Measurements from ENCODE around the gene FAM3B. TPM values are rescaled to one million over a fixed set of nuclear protein-coding genes. Genes with fewer than 3 reads are reported as not detected.
"Not testable (repeated sequence)": the region's sequence is repeated elsewhere in the genome, so short reads cannot be mapped to it uniquely, and the experiment has no call there.

FAM3B gene
- total RNA-seq, 2 experiments from 2014 or later, result not detected

DNA sequence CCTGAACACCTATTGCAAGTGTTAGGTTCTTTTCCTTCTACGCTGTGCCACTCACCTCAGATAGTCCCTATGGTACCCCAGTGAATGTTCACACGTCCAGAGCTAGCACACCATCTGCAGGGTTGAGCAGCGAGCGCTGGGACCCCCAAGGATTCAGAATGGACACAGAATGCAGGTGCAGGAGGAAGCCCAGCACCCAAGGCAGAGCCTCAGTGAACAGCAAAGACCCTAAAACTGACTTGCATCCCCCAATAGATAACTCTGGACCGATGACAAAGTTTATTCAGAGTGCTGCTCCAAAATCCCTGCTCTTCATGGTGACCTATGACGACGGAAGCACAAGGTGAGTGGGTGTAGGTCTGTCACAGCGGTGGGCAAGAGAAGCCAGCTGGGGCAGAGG lies 30.2 kb downstream of the FAM3B start:
- CTCF ChIA-PET, result no interaction called here
- POLR2A ChIA-PET, result no interaction called here

DNA sequence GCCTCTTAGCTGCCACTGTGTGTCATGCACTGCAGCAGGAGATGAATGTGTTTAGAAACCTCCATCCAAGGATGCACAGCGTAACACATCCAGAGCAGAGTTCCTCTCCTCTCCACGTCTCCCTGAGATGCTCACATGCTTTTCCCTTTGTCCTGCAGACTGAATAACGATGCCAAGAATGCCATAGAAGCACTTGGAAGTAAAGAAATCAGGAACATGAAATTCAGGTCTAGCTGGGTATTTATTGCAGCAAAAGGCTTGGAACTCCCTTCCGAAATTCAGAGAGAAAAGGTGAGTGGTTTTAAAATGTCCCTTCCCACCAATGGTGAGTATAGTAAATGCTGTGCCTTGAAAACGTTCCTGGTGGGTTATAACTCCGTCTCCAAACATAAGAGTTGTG lies 31.8 kb downstream of the FAM3B start:
- ChIA-PET CTCF (no interaction called here), POLR2A (no interaction called here)

GRCh38 chr21:41349126-41349525 lies 32.5 kb downstream of the FAM3B start:
- POLR2A ChIA-PET, result no interaction called here

GRCh38 chr21:41349619-41350390 lies 33.2 kb downstream of the FAM3B start:
- ChIA-PET CTCF (no interaction called here), POLR2A (no interaction called here)

More at GRCh38 chr21:41349126-41349525, 32.5 kb downstream of the FAM3B start:
- CTCF ChIA-PET, result no interaction called here

GRCh38 chr21:41350436-41351155 lies 34.0 kb downstream of the FAM3B start:
- CTCF ChIA-PET, result no interaction called here
- POLR2A ChIA-PET, result no interaction called here

GRCh38 chr21:41357546-41357945 lies 40.9 kb downstream of the FAM3B start:
- ChIA-PET POLR2A (no interaction called here), CTCF (no interaction called here)

DNA sequence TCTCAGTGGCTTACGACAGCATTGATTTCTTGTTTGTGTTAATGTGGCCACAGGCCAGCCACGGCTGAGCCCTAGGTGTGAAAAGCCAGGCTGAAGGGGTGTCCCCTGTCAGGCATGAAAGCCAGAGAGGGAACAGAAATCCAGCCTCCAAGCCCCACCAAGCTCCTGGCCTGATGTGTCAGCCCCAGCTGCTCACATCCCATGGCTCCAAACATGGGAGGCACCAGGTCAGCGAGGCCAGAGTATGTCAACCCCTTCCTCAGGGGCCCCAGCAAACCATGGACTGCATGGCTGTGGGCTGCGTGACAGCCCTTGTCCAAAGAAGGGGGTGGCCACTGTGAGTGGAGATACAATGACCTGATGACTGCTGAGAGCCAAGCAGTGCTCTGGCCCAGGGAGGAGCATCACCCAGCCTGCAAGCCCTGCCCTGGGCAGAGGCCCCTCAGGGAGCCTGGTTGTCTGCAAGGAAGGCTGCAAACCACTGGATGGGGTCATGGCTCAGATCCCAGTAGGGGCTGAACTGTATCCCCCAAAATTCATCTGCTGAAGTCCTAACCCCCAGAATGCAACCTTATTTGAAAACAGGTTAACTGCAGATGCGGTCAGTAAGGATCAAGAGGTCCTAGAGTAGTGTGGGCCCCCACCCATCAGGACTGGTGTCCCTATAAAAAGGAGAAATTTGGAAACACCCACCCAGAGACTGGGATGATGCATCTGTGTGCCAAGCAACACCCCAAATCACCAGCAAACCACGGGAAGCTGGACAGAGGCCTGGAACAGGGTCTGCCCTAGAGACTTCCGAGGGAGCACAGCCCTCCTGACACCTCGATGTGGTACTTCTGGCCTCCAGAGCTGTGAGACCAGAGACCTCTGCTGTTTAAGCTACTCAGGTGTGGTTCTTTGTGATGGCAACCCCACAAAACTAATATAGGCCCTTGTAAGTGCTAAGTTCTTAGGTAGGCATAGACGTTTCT lies 41.9 kb downstream of the FAM3B start:
- POLR2A ChIA-PET, result no interaction called here

DNA sequence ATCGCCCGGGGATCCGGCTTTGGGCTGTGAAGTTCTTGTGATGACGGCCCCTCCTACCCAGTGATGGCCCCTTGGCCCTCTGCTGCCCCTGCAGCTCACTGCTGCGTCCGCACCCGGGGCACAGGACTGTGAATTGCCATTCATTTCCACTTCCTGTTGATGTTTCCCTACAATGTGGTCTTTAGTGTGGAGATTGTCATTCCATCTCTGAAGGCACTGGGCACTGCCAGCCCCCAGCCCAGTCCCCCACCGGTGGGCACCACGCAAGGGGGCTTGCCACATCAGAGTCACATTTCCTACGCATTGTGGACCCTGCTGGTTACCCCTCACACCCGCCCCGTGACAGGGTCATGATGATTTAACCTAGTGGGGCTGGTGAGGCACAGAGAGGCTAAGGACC lies 42.7 kb downstream of the FAM3B start:
- POLR2A ChIA-PET, result no interaction called here

More for the DNA sequence above, 41.9 kb downstream of the FAM3B start:
- CTCF ChIA-PET, result no interaction called here

DNA sequence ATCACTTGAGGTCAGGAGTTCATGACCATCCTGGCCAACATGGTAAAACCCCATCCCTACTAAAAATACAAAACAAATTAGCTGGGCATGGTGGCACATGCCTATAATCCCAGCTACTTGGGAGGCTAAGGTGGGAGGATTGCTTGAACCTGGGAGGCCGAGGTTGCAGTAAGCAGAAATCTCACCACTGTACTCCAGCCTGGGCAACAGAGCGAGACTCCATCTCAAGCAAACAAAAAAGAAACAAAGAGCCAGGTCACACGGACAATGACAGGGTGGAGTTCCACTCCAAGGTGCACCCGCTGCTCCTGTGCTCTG lies 43.1 kb downstream of the FAM3B start:
- CTCF ChIA-PET, result not testable (repeated sequence)
- POLR2A ChIA-PET, result interaction anchor here (1.9 kb wide), 1 partner anchor 10 kb away, joined by 6 read pairs; no protein-coding TSS in a partner anchor

More for the DNA sequence above, 42.7 kb downstream of the FAM3B start:
- CTCF ChIA-PET, result no interaction called here

GRCh38 chr21:41360072-41360821 lies 43.6 kb downstream of the FAM3B start:
- ChIA-PET POLR2A (interaction anchor here (1.9 kb wide), 1 partner anchor 9 kb away, joined by 6 read pairs; no protein-coding TSS in a partner anchor), CTCF (no interaction called here)

DNA sequence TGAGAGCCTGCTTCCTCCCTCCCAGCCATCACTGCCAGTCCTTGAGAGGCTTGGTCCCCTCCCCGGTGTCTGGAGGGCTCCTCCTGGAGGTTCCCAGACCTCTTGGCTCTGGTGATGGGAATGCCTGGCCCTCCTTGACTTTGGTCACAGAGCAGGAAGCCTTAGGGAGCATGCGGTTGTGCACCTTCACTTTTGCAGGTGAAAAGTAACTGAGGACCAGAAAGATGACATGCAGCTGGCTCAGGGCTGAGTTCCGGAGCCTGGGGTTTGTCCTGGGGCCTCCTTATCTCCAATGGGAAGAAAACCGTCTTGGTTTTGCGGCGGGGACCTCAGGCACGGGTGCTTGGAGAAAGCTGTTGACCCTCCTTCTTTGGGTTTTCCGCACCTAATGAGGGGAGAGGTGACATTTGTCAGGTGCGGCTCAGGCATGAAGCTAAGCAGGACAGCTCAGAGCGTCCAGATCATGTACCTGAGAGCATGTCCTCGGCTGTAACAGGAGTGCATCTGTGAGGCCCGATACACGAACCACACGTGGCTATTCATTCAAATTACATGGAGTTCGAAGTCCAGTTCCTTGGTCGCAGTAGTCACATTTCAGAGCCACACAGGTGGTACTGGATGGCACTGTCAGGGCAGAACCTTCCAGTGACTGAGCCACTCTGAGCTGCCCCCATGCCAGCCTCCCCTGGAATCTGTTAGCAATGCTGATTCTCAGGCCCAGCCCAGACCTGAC lies 44.6 kb downstream of the FAM3B start:
- POLR2A ChIA-PET, result interaction anchor here (1.9 kb wide), 1 partner anchor 8 kb away, joined by 6 read pairs; no protein-coding TSS in a partner anchor
- CTCF ChIA-PET, result no interaction called here

DNA sequence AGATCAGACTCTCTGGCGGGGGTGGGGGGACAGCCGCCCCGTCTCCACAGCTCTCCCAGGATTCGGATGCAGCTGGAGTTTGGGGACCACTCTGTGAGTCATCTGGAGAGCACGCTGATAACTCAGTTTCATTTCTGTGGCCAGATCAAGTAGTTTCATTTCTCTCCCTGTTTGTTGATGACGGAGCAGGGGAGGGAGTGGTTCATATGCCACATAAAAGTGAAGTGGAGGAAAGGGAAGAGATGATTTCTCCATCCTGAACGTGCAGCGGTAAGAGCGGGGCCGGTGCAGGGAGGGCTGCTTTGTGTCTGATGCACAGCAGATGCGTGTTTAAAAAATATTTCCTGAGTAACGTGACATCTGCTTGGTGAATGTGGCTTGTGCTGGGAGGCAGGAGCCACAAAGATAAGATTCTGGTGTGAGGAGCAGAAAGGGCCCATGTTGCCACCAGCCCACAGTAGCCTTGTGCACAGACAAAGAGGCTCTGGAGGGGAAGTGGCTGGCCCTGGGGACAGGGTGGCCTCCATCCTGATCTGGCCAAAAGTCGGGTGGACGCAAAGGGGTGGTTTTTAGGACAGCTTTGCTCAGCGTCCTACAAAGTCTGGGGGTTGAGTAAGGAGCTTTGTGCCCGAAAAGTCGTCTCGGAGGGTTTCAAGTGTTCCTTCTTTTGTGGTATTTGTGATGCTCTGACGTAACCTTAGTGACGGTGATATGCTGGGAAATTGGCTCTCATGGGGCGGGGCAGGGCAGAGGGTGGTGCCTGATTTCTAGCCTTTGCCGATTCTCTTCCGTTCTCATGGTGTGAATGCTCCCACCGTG lies 45.4 kb downstream of the FAM3B start, which contains the start of gene MX2:
Gene MX2 (plus strand): TSS at position 242 of the 819 bp plus-strand sequence. CDS start 14,880 bp downstream, outside the sequence.
- POLR2A ChIA-PET, result interaction anchor here (1.9 kb wide), 1 partner anchor 7 kb away, joined by 6 read pairs; no protein-coding TSS in a partner anchor
- CTCF ChIA-PET, result interaction anchor here (1.5 kb wide), 1 partner anchor 9 kb away, joined by 5 read pairs; no protein-coding TSS in a partner anchor

DNA sequence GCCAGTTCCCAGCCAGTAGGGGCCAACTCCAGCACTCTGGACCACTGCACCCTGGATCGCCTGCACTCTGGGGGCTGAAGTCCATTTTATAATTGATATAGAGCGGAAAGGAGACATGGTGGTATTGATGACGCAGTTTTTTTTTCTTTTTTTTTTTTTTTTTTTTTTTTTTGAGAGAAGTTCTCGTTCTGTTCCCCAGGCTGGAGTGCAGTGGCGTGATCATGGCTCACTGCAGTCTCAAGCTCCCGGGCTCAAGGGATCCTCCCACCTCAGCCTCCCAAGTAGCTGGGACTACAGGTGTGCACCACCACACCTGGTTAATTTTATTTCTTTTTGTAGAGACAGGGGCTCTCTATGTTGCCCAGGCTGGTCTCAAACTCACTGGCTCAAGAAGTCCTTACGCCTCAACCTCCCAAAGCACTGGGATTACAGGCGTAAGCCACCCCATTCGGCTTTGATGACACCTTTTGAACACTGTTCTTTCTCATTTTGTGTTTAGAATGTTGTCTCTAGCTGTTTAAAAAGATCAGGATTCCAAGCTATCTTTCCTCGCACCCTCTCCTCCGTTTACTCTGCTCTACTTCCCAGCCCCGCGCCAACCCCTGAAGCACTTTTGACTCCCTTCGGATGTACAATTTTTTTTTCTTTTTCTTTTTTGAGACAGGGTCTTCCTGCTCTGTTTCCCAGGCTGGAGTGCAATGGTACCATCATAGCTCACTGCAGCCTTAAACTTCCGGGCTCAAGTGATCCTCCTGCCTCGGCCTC lies 46.2 kb downstream of the FAM3B start:
- ChIA-PET POLR2A (interaction anchor here (0.6 kb wide), 1 partner anchor 57 kb away, joined by 5 read pairs; no protein-coding TSS in a partner anchor), CTCF (interaction anchor here (1.5 kb wide), 1 partner anchor 8 kb away, joined by 5 read pairs; no protein-coding TSS in a partner anchor)

GRCh38 chr21:41363370-41364270 lies 47.0 kb downstream of the FAM3B start:
- ChIA-PET CTCF (no interaction called here), POLR2A (interaction anchor here (0.6 kb wide), 1 partner anchor 66 kb away, joined by 10 read pairs; no protein-coding TSS in a partner anchor)

DNA sequence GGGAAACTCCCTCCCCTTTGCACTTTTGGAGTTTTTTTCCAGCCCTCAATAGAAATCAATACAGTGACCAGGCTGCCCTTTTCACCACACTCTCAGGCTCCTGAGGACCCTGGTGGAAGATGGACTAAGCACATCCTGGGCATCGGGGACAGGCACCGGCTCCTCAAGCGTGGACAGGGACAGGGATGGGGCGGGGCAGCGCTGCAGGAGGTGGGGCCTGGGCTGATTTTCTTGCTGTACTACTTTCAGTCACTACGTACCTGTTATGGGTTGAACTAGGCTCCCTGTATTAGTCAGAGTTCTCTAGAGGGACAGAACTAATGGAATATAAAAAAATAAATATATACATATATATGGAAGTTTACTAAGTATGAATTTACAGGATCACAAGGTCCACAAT lies 47.7 kb downstream of the FAM3B start:
- POLR2A ChIA-PET, result interaction anchor here (0.6 kb wide), 1 partner anchor 65 kb away, joined by 10 read pairs; no protein-coding TSS in a partner anchor
- CTCF ChIA-PET, result no interaction called here
